HepG2 (cell line): ENCODE data around the gene HOXB4. TPM values are rescaled to one million over a fixed set of nuclear protein-coding genes. Genes with fewer than 3 reads are reported as not detected.

Experiments used
- BATF2 ChIP-seq: sonication (generic); formaldehyde crosslinking; IDR thresholded peaks from 2 replicates; pipeline ENCODE4 v1.8.0; 2022; ENCODE audit warnings: mild to moderate bottlenecking, missing genetic modification reagents, moderate library complexity
- CAMTA2 ChIP-seq: sonication (generic); formaldehyde crosslinking; IDR thresholded peaks from 2 replicates; pipeline ENCODE4 v1.4.0; 2020; ENCODE audit warnings: mild to moderate bottlenecking, missing genetic modification reagents, borderline replicate concordance
- CBX5 ChIP-seq: sonication (generic); formaldehyde crosslinking; IDR thresholded peaks from 2 replicates; pipeline ENCODE4 v1.4.0; 2020; ENCODE audit warnings: missing genetic modification reagents, borderline replicate concordance
- CENPT ChIP-seq: sonication (generic); formaldehyde crosslinking; IDR thresholded peaks from 2 replicates; pipeline ENCODE4 v1.8.0; 2022; ENCODE audit warnings: low read depth, mild to moderate bottlenecking, moderate library complexity, missing genetic modification reagents
- ELK4 ChIP-seq: sonication (generic); formaldehyde crosslinking; IDR thresholded peaks from 2 replicates; pipeline ENCODE4 v1.9.0; 2021; ENCODE audit warnings: missing genetic modification reagents, borderline replicate concordance
- GFI1 ChIP-seq: sonication (generic); formaldehyde crosslinking; IDR thresholded peaks from 2 replicates; pipeline ENCODE4 v1.5.0; 2020; ENCODE audit warnings: missing genetic modification reagents, mild to moderate bottlenecking, borderline replicate concordance
- HDAC1 ChIP-seq: sonication (generic); formaldehyde crosslinking; IDR thresholded peaks from 2 replicates; pipeline ENCODE4 v1.5.1; 2020; ENCODE audit warnings: mild to moderate bottlenecking, missing genetic modification reagents
- HNRNPLL ChIP-seq: fragments of 200-400 bp; formaldehyde crosslinking; IDR thresholded peaks from 2 replicates; pipeline ENCODE4 v1.6.1; 2017; ENCODE audit warnings: mild to moderate bottlenecking, low read depth, low read length; ENCODE audit not compliant: poor library complexity, severe bottlenecking
- HOXA3 ChIP-seq: sonication (generic); formaldehyde crosslinking; IDR thresholded peaks from 2 replicates; pipeline ENCODE4 v1.5.0; 2020; ENCODE audit warnings: missing genetic modification reagents
- ISL2 ChIP-seq: sonication (generic); formaldehyde crosslinking; IDR thresholded peaks from 2 replicates; pipeline ENCODE4 v1.5.0; 2020; ENCODE audit warnings: missing genetic modification reagents
- KLF6 ChIP-seq: IDR thresholded peaks from 2 replicates; pipeline ENCODE4 v1.8.0; 2016; ENCODE audit warnings: missing biosample characterization, missing genetic modification reagents
- MAFG ChIP-seq: sonication (generic); formaldehyde crosslinking; IDR thresholded peaks from 2 replicates; pipeline ENCODE4 v1.5.1; 2020; ENCODE audit warnings: mild to moderate bottlenecking, missing genetic modification reagents
- PAF1 ChIP-seq: IDR thresholded peaks from 2 replicates; pipeline ENCODE4 v1.6.1; 2016; ENCODE audit warnings: missing genetic modification reagents, missing compliant biosample characterization
- PBX2 ChIP-seq: IDR thresholded peaks from 2 replicates; pipeline ENCODE4 v1.6.1; 2016; ENCODE audit warnings: control low read depth
- SALL1 ChIP-seq: sonication (generic); formaldehyde crosslinking; IDR thresholded peaks from 2 replicates; pipeline ENCODE4 v1.8.0; 2022; ENCODE audit warnings: mild to moderate bottlenecking, missing genetic modification reagents
- TGIF2 ChIP-seq: IDR thresholded peaks from 2 replicates; pipeline ENCODE4 v1.6.1; 2016; ENCODE audit warnings: control low read depth, missing compliant biosample characterization
- ZNF160 ChIP-seq: sonication (generic); formaldehyde crosslinking; IDR thresholded peaks from 2 replicates; pipeline ENCODE4 v1.8.0; 2022; ENCODE audit warnings: mild to moderate bottlenecking, inconsistent platforms, missing genetic modification reagents
- ZNF232 ChIP-seq: sonication (generic); formaldehyde crosslinking; IDR thresholded peaks from 2 replicates; pipeline ENCODE4 v1.4.0; 2020; ENCODE audit warnings: missing genetic modification reagents, borderline replicate concordance
- ZNF264 ChIP-seq: sonication (generic); formaldehyde crosslinking; IDR thresholded peaks from 2 replicates; pipeline ENCODE4 v1.4.0; 2020; ENCODE audit warnings: missing genetic modification reagents
- ZNF292 ChIP-seq: sonication (generic); formaldehyde crosslinking; IDR thresholded peaks from 2 replicates; pipeline ENCODE4 v1.8.1; 2022; ENCODE audit warnings: mild to moderate bottlenecking, low read depth, missing genetic modification reagents, borderline replicate concordance
- ZNF335 ChIP-seq: sonication (generic); formaldehyde crosslinking; IDR thresholded peaks from 2 replicates; pipeline ENCODE4 v1.4.0; 2020; ENCODE audit warnings: missing genetic modification reagents
- ZNF337 ChIP-seq: sonication (generic); formaldehyde crosslinking; IDR thresholded peaks from 2 replicates; pipeline ENCODE4 v1.5.1; 2020; ENCODE audit warnings: missing genetic modification reagents, low read depth, mild to moderate bottlenecking, borderline replicate concordance
- ZNF580 ChIP-seq: IDR thresholded peaks from 2 replicates; pipeline ENCODE4 v1.6.1; 2016; ENCODE audit warnings: low read depth, borderline replicate concordance
- ZNF660 ChIP-seq: sonication (generic); formaldehyde crosslinking; IDR thresholded peaks from 2 replicates; pipeline ENCODE4 v1.5.1; 2020; ENCODE audit warnings: mild to moderate bottlenecking, low read depth, missing genetic modification reagents, borderline replicate concordance
- ZNF782 ChIP-seq: sonication (generic); formaldehyde crosslinking; IDR thresholded peaks from 2 replicates; pipeline ENCODE4 v1.4.0; 2020; ENCODE audit warnings: missing genetic modification reagents, mild to moderate bottlenecking, borderline replicate concordance
- ZNF788 ChIP-seq: sonication (generic); formaldehyde crosslinking; IDR thresholded peaks from 2 replicates; pipeline ENCODE4 v1.5.0; 2020; ENCODE audit warnings: mild to moderate bottlenecking, missing genetic modification reagents, borderline replicate concordance
- ZUFSP ChIP-seq: sonication (generic); formaldehyde crosslinking; IDR thresholded peaks from 2 replicates; pipeline ENCODE4 v1.9.0; 2021; ENCODE audit warnings: missing genetic modification reagents, mild to moderate bottlenecking, borderline replicate concordance
- polyA plus RNA-seq, 8 experiments: library from polyadenylated mRNA; depleted of rRNA in 3 of 8; stranded (reverse) in 7 of 8; unstranded in 1 of 8; fragments of >200 nt; fragmentation: Illumina TruSeq in 4 of 8; extraction: Trizol in 4 of 8; gene quantifications; 2 replicates each; pipeline versions ENCODE4 v1.2.1 to v1.2.3, GENCODE V29; 2011 to 2016; ENCODE audit warnings: low read depth in 4 of 8, missing spikeins in 1 of 8, mixed read lengths in 1 of 8; ENCODE audit not compliant: insufficient read depth in 1 of 8
- total RNA-seq, 5 experiments: library from RNA; depleted of rRNA; stranded (reverse); fragments of >200 nt; fragmentation: Illumina TruSeq; extraction: Trizol; gene quantifications; 2 replicates each; pipeline ENCODE4 v1.2.3, GENCODE V29; 2016; ENCODE audit warnings: low read depth in 1 of 5

HOXB4 gene
- total and polyA plus RNA-seq, 2 of the 13 experiments (the other 11 are each of a cell fraction or from before 2014, with no cell fraction given) = not detected

- TF ChIP-seq ZNF232 (no peak), HOXA3 (CRISPR knock-in tag) (peak; percentile 55; the same call in 1 of the 2 replicates), PAF1 (CRISPR knock-in tag) (no peak), CAMTA2 (CRISPR knock-in tag) (no peak), ZNF782 (CRISPR knock-in tag) (no peak), ZNF788 (CRISPR knock-in tag) (no peak), PBX2 (no peak), GFI1 (no peak), KLF6 (CRISPR knock-in tag) (no peak), HDAC1 (CRISPR knock-in tag) (no peak), ZNF292 (CRISPR knock-in tag) (no peak), ZNF337 (CRISPR knock-in tag) (no peak), CBX5 (0 out of 2 replicates have a peak, but pooled peaks have one; percentile 27), ZNF264 (CRISPR knock-in tag) (no peak), ZUFSP (CRISPR knock-in tag) (no peak), BATF2 (CRISPR knock-in tag) (no peak), ZNF335 (no peak), ISL2 (CRISPR knock-in tag) (no peak), TGIF2 (no peak), ELK4 (CRISPR knock-in tag) (no peak), ZNF580 (CRISPR knock-in tag) (peak; percentile 40; the same call in 1 of the 2 replicates), ZNF660 (no peak), MAFG (CRISPR knock-in tag) (no peak), HNRNPLL (peak; percentile 12), CENPT (CRISPR knock-in tag) (no peak), ZNF160 (CRISPR knock-in tag) (no peak), SALL1 (CRISPR knock-in tag) (no peak)
These were observed 15.8 kb upstream of the HOXB4 start (continued) for GRCh38 chr17:48593840-48594537.
